Activated CD4-positive, CD25-positive, alpha-beta regulatory T cell treated with anti-CD3 and anti-CD28 coated beads, Interleukin-2, amount 50 U/mL, for 72 hours (primary cell): ENCODE results near the gene GLDN.

Experiments used
- DNase-seq: peaks from one replicate; pipeline ENCODE4 v3.0.0; 2021

Gene GLDN

GRCh38 chr15:51341366-51342226 is at the start of gene GLDN:
GLDN (plus strand) TSS chr15:51341655; CDS start chr15:51341685, 30 bp downstream.
- DNase-seq: no peak

- no peak for DNase-seq
Measured at GRCh38 chr15:51298620-51299019, 42.8 kb upstream of the GLDN start.

DNA sequence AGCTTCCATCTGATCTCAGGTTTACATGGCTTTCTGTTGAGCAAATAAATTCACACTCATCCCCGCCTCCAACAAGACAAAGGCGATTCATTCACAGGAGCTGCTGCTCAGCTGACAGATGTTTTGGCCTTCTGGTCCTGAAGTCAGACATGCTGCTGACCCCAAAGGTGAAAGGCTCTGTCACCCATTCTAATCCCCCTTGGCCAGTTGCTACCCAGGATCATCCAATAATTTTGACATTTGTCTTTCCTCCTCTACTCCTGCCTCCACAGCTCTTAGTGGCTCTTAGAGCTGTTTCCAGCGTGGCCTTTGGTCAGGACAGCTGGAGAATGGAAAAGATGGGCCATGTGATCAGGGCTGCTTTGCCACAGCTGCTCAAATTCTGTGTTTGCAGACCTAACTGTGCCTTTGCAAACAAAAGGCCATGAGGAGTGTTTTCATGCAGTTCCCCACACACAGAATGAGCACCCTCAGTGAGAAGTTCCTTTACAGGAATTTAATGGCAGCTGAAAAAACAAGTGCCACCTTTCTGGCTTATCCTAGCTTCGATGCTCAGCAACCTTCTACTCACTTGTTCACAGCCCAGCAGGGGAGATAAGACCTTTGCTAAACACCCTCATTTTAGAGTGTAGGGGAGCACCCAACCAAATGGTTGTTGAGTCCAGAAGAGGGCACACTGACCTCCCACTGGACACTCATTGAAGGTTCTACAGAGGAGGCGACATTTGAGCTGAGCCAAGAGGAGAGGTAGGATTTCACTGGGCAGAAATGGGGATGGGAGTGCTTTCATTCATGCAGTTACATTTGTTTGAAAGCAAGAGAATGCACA is 42.1 kb upstream of the GLDN start:
- DNase-seq: no peak

- no peak for DNase-seq
Measured at GRCh38 chr15:51302480-51302879, 39.0 kb upstream of the GLDN start.

DNA sequence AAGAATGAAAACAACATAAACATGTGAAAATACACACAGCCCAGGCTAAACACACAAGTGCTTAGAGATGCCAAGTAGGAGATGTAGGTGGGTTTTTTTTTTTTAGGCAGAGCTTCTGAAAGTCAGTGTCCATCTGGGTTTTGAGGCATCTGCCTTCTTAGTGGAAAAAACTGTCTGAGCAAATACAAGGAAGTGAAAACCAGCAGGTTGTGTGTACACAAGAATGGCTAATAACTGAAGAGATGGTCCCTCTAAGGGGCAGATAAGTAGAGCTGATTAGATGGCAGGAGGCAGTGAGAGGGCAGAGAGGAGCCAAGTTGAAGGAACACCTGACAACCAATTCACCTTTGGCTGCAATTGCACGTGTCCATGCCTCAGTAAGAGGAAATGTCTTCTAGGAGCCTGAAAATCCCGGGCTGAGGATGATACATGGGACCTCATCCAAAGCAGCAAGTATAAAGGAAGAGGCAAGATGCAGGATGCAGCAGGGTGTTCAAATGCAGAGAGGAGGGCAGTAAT is 37.9 kb upstream of the GLDN start:
- DNase-seq: no peak

- no peak for DNase-seq
Measured at GRCh38 chr15:51307325-51307724, 34.1 kb upstream of the GLDN start.

- no peak for DNase-seq
Measured at GRCh38 chr15:51307811-51308210, 33.6 kb upstream of the GLDN start.

GRCh38 chr15:51310064-51310463 is 31.4 kb upstream of the GLDN start:
- no peak for DNase-seq

DNA sequence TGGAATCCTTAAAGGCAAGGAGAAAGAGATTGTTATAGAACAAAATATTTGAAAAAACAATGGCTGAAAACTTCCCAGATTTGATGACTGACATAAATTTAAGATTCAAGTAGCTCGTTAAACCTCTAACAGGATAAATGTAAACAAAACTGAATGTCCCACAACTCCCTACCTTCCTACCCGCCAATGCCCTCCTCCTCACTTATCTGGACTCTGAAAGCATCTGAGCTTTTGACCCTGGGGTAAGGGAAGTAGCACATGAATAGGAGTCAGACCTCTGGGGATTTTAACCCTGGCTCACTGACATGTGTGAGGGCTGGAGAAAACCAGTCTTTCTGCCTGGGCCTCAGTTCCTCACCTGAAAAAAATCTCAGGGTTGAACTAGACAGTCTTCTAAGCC is 29.9 kb upstream of the GLDN start:
- no peak for DNase-seq

- no peak for DNase-seq
Measured at GRCh38 chr15:51312166-51313073, 29.0 kb upstream of the GLDN start.

GRCh38 chr15:51313074-51313393 is 28.4 kb upstream of the GLDN start:
- DNase-seq: no peak

DNA sequence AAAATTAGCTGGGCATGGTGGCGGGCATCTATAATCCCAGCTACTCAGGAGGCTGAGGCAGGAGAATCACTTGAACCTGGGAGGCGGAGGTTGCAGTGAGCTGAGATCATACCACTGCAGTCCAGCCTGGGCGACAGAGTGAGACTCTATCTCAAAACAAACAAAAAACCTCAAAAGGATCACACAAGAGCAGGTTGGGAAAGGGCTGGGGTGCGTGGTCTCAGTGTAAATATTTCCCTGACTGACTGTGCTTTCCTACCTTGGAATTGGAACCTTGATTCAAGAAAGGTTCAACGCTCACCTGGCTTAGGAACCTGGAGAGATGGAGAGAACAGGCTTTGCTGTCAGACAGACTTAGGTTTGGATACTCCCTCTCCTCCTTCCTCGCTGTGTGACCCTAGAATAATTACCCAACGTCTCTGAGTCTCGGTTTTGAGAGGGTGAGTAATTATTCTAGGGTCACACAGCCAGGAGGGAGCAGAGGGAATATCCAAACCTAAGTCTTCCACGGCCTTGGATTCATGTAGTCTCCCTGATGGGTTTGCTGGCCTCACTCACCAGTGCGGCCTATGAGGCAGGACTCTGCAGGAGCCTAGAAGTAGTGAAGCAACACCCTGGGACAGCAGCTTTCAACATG is 27.7 kb upstream of the GLDN start:
- DNase-seq: no peak

DNA sequence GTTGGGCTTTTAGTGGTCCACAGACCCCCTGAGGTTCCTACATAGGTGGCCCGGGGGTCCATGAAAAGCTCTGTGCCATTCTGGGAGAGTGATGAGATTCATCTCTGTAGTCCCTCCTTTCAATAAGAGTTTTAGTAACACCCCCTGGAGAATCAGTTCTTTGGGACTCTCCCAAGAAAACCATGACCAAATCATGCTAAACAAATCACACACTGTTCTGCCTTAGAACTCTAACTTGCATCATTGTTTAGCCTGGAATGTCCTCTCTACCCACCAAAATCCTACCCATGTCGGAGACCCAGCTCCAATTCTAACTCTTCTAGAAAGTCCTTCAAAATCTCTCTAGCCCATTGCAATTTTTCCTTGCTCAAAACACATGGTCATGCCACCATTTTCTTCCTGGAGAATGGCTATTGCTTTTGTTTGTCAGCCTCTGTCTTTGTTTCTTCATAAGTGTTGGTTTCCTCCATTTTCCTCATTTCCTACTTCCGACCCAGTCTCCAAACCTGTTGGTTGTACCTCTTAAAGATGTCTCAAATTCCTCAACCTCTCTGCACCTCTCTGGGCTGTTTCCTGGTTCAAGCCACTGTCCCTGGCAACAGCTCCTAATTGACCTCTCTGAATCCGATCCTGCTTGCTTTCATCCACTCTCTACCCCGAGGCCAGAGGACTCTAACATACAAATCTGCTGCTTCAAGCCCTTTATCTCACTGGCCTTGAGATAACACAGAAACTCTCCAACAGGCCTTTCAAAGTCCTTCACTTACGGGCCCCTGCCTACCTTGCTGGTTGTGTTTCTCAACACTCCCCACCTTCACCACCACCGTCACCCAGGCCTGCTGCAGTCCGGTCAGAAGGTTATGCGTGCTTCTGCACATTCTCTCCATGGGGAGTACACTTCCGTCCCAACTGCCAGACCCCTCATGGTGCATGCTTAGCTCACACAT is 26.8 kb upstream of the GLDN start:
- DNase-seq: no peak

DNA sequence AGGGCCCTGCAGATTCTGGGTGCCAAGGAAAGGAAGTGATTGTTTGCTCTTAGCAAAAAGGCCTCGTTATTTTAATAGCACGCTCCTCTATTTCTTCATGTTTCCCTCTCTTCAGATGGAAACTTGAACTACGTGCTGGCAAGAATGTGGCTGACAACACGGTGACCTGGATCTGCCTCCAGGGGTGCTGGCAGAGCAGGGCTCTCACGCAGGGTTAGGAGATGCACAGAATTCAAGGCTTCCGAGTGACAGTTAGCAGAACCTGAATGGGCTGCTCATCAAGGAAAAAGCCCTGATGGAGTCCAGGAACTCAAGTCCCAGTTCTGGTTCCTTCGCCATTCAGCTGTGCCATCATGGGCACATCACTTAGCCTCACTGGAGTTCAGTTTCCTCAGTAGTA is 25.7 kb upstream of the GLDN start:
- DNase-seq: no peak

- DNase-seq: no peak
Measured at GRCh38 chr15:51316636-51317035, 24.8 kb upstream of the GLDN start.

GRCh38 chr15:51318382-51319150 is 22.9 kb upstream of the GLDN start:
- no peak for DNase-seq

GRCh38 chr15:51319539-51319938 is 21.9 kb upstream of the GLDN start:
- no peak for DNase-seq

DNA sequence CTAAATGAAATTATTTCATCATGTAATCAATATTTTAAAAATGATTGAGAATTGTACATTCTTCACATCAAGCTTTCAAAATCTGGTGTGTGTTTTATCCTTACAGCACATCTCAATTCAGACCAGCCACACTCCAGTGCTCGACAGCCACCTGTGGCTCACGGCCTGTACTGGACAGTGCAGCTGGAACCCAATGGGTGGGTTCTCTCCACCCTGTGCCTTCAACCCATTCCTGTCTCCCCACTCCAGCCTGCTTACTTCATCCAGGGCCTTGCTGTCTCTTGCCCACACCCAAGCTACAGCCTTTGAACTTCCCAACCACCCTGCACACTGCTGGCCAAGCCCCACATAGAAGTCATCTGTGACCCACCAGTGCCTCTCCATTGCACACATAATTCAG is 20.6 kb upstream of the GLDN start:
- no peak for DNase-seq

- no peak for DNase-seq
Measured at GRCh38 chr15:51321316-51321715, 20.1 kb upstream of the GLDN start.

- no peak for DNase-seq
Measured at GRCh38 chr15:51322621-51323296, 18.7 kb upstream of the GLDN start.
